ENCODE measurements around the gene MBD3. TPM values are rescaled to one million over a fixed set of nuclear protein-coding genes. Genes with fewer than 3 reads are reported as not detected.
A peak's percentile ranks its signal among the peaks of the same experiment; 100 is the strongest.

The MBD3 gene
- total and polyA plus RNA-seq, 2 experiments from 2014 or later: 24.5 to 153 TPM

DNA sequence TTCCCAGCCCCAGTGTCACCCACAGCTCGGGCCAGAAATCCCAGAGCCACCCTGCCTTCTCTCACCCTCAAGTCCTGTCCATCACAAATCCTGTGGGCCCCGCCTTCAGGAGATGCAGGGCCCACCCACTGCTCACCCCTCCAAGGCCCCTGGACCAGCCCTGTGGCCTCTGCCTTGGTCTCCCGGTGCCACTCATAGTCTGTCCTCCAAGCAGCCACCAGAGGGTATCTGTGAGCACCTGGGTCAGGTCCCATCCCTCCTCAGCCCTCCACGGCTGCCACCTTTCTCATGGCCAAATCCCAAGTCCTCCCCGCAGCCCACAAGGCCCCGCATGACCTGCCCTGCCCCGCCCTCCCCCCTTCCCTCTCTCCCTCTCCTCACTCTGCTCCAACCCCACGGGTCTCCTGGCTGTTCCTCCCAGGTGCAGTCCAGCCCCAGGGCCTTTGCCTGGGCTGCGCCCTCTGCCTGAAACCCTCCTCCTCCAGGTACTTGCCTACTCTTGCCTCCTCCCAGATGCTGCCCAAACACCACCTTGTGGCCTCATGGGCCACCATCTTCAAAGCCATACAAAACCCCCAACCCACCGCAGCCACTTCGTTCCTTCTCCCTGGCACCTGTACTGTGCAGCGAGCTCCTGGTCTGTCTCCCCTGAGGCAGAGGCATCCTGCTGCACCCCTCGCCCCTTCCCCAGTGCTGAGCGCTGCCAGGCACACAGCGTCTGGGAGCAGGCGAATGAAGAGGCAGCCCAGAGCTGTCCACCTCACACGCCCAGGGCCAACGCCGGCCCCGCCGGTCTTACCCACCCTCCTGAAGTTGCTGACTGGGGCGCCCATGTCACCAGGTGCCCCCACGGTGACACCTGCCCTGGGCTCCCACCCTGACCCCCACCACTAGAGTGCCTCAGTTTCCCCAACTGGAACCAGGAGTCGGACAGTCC, 25.8 kb upstream of the MBD3 start:
- Histone ChIP-seq H3K27me3 (replicated peaks; ENCODE audit: insufficient read depth) (no peaks in the 10 kb centered on the region), H3K9me2 (ENCODE audit: insufficient read depth) (no peaks in the 10 kb centered on the region), H3K27ac (no peak overlapping the region), H2AFZ (no peak overlapping the region), H3K4me2 (ENCODE audit: unreplicated experiment) (no peak overlapping the region), H4K20me1 (ENCODE audit: insufficient read depth) (no peaks in the 10 kb centered on the region), H3K79me2 (ENCODE audit: insufficient read depth) (no peaks in the 10 kb centered on the region), H3K4me1 (ENCODE audit: insufficient read depth) (no peaks in the 10 kb centered on the region), H3F3A (ENCODE audit: insufficient read depth) (no peaks in the 10 kb centered on the region), H3K9me3 (ENCODE audit: low read depth) (no peaks in the 10 kb centered on the region), H3K4me3 (no peak overlapping the region), H3K9ac (no peak overlapping the region), H3K36me3 (ENCODE audit: low read depth) (peaks cover 5% of the 10 kb centered on the region; the same call in 1 of the 2 replicates)
- no peak for TF ChIP-seq EZH2phosphoT487 (IDR thresholded peaks at IDR 0.05; ENCODE audit: insufficient read depth, low read depth)
- TF ChIP-seq EZH2 (IDR thresholded peaks at IDR 0.05; ENCODE audit: insufficient read depth, poor library complexity, severe bottlenecking): no peak
- in situ Hi-C loops (cut with MboI): no loop called here
- 89 to 93% methylated on average over 21 to 24 of the region's 24 CpGs for WGBS, 2 experiments (ENCODE audit: low coverage in 1 of 2, low lambda C conversion rate in 2 of 2, missing lambda C conversion rate in 2 of 2)
- peak; percentile 40 for DNase-seq

DNA sequence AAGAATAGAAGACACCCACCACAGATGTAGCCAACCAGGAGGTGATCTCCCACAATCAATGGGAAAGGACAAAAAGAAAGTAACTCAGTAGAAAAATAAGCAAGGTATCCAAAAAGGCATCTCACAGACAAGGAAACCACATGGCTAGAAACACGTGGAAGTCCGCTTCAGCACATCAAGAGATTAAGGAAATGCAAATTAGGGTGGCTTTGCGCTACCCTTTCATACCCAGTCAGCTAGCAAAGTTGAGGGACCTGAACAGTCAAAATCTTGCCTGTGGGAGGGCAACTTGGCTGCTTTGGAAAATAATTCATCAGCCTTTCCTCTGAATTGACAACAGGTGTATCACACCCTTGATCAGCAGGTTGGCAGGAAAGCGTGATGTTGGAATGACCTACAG, 24.2 kb upstream of the MBD3 start:
- TF ChIP-seq EZH2phosphoT487 (IDR thresholded peaks at IDR 0.05; ENCODE audit: insufficient read depth, low read depth) (no peak), EZH2 (IDR thresholded peaks at IDR 0.05; ENCODE audit: insufficient read depth, poor library complexity, severe bottlenecking) (no peak)

DNA sequence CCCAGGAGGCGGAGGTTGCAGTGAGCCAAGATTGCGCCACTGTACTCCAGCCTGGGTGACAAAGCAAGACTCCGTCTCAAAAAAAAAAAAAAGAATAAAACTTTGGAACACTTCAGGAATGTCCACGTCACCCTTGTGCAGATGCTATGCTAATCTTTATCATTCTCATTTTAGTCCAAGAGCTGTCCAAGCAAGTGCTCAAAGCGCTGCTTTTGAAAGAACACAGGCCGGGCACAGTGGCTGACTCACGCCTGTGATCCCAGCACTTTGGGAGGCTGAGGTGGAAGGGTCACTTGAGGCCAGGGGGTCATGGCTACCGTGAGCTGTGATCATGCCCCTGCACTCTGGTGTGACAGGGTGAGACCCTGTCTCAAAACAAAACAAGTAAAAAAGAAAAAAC, 23.7 kb upstream of the MBD3 start:
- Histone ChIP-seq H3K27ac (no peak overlapping the region), H3K4me1 (ENCODE audit: insufficient read depth) (no peaks in the 10 kb centered on the region), H3K4me2 (ENCODE audit: unreplicated experiment) (no peak overlapping the region), H2AFZ (no peak overlapping the region), H3K9me2 (ENCODE audit: insufficient read depth) (no peaks in the 10 kb centered on the region), H3K9ac (no peak overlapping the region), H4K20me1 (ENCODE audit: insufficient read depth) (no peaks in the 10 kb centered on the region), H3F3A (ENCODE audit: insufficient read depth) (no peaks in the 10 kb centered on the region), H3K27me3 (replicated peaks; ENCODE audit: insufficient read depth) (no peaks in the 10 kb centered on the region), H3K79me2 (ENCODE audit: insufficient read depth) (no peaks in the 10 kb centered on the region), H3K9me3 (ENCODE audit: low read depth) (no peaks in the 10 kb centered on the region), H3K36me3 (ENCODE audit: low read depth) (peaks cover 5% of the 10 kb centered on the region; the same call in 1 of the 2 replicates), H3K4me3 (no peak overlapping the region)
- WGBS, 2 experiments (ENCODE audit: low coverage in 1 of 2, low lambda C conversion rate in 2 of 2, missing lambda C conversion rate in 2 of 2): 79 to 82% methylated on average over 8 of the region's 8 CpGs
- no peak for TF ChIP-seq EZH2 (IDR thresholded peaks at IDR 0.05; ENCODE audit: insufficient read depth, poor library complexity, severe bottlenecking)
- in situ Hi-C loops (cut with MboI): no loop called here
- no peak for DNase-seq

More for the DNA sequence above, 24.2 kb upstream of the MBD3 start:
- Histone ChIP-seq H3K9me2 (ENCODE audit: insufficient read depth) (no peaks in the 10 kb centered on the region), H3K4me2 (ENCODE audit: unreplicated experiment) (no peak overlapping the region), H3K9ac (no peak overlapping the region), H3K27ac (no peak overlapping the region), H2AFZ (no peak overlapping the region), H3K36me3 (ENCODE audit: low read depth) (peaks cover 5% of the 10 kb centered on the region; the same call in 1 of the 2 replicates), H4K20me1 (ENCODE audit: insufficient read depth) (no peaks in the 10 kb centered on the region), H3K4me3 (no peak overlapping the region), H3F3A (ENCODE audit: insufficient read depth) (no peaks in the 10 kb centered on the region), H3K4me1 (ENCODE audit: insufficient read depth) (no peaks in the 10 kb centered on the region), H3K27me3 (replicated peaks; ENCODE audit: insufficient read depth) (no peaks in the 10 kb centered on the region), H3K79me2 (ENCODE audit: insufficient read depth) (no peaks in the 10 kb centered on the region), H3K9me3 (ENCODE audit: low read depth) (no peaks in the 10 kb centered on the region)
- WGBS, 2 experiments (ENCODE audit: low coverage in 1 of 2, low lambda C conversion rate in 2 of 2, missing lambda C conversion rate in 2 of 2): 75 to 82% methylated on average over 4 of the region's 4 CpGs
- in situ Hi-C loops (cut with MboI): no loop called here
- DNase-seq: no peak

DNA sequence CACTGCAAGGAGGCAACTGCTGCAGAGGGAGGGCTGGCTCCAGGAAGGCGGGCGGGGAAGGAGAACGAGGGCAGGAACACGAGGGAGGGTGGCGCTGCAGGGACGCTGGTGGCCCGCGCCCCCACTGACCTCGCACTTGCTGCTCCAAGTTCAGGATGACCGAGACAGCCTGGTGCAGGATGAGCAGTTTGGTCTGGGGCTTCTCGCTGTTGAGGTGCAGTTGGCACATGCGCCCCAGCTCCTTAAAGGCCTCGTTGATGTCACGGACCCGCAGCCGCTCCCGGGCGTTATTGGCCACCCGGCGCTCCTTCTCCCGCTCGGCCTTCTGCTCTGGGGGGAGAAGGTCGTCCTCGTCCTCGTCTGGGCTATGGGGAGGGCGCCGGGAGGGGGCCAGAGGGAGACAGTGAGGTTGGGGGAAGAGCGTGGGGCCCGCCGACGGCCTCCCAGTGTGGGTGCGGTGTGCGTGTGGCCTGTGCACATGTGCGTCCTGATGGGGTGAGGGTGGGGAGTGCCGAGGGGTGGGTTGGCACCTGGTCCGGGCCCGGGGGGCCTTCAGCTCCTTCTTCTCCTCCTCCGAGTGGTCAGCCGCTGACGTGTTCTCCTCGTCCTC, 22.6 kb upstream of the MBD3 start:
- H3K4me2 ChIP-seq (ENCODE audit: unreplicated experiment): no peak overlapping the region
- H3K9me3 ChIP-seq (ENCODE audit: low read depth): no peaks in the 10 kb centered on the region
- WGBS, 2 experiments (ENCODE audit: low coverage in 1 of 2, low lambda C conversion rate in 2 of 2, missing lambda C conversion rate in 2 of 2): 88 to 89% methylated on average over 14 to 41 of the region's 41 CpGs
- no peak overlapping the region for H3K9ac ChIP-seq
- H3K36me3 ChIP-seq (ENCODE audit: low read depth): peaks cover 5% of the 10 kb centered on the region; the same call in 1 of the 2 replicates
- no peaks in the 10 kb centered on the region for H3K4me1 ChIP-seq (ENCODE audit: insufficient read depth)
- no peak overlapping the region for H3K4me3 ChIP-seq
- H2AFZ ChIP-seq: no peak overlapping the region
- no peaks in the 10 kb centered on the region for H4K20me1 ChIP-seq (ENCODE audit: insufficient read depth)
- no peak overlapping the region for H3K27ac ChIP-seq
- TF ChIP-seq EZH2phosphoT487 (IDR thresholded peaks at IDR 0.05; ENCODE audit: insufficient read depth, low read depth): no peak
- no peak for TF ChIP-seq EZH2 (IDR thresholded peaks at IDR 0.05; ENCODE audit: insufficient read depth, poor library complexity, severe bottlenecking)
- no peaks in the 10 kb centered on the region for H3K79me2 ChIP-seq (ENCODE audit: insufficient read depth)
- H3K27me3 ChIP-seq (replicated peaks; ENCODE audit: insufficient read depth): no peaks in the 10 kb centered on the region
- DNase-seq: no peak
- no peaks in the 10 kb centered on the region for H3K9me2 ChIP-seq (ENCODE audit: insufficient read depth)
- in situ Hi-C loops (cut with MboI): no loop called here
- no peaks in the 10 kb centered on the region for H3F3A ChIP-seq (ENCODE audit: insufficient read depth)

Measured in GM23248 (cell line).